Type B pancreatic cell (in vitro differentiated cells): ENCODE measurements around the gene FIGN. TPM values are rescaled to one million over a fixed set of nuclear protein-coding genes. Genes with fewer than 3 reads are reported as not detected.

Source experiments
- DNase-seq: peaks from one replicate; pipeline ENCODE4 v3.0.0; 2021; ENCODE audit warnings: mixed read lengths; ENCODE audit not compliant: unreplicated experiment; ENCODE audit errors: extremely low spot score
- H3K27ac Mint-ChIP-seq: 2 replicates; pipeline ENCODE4 v1.8.0; 2021; ENCODE audit warnings: mild to moderate bottlenecking, mixed read lengths
- H3K27me3 Mint-ChIP-seq: 2 replicates; pipeline ENCODE4 v1.8.0; 2021; ENCODE audit warnings: mixed read lengths
- H3K36me3 Mint-ChIP-seq: 2 replicates; pipeline ENCODE4 v1.8.0; 2021; ENCODE audit warnings: mixed read lengths
- H3K4me1 Mint-ChIP-seq: one replicate; pipeline ENCODE4 v1.8.0; 2021; ENCODE audit warnings: mixed read lengths; ENCODE audit not compliant: unreplicated experiment
- H3K4me3 Mint-ChIP-seq: 2 replicates; pipeline ENCODE4 v1.8.0; 2021; ENCODE audit warnings: mild to moderate bottlenecking, mixed read lengths
- H3K9me3 Mint-ChIP-seq: 2 replicates; pipeline ENCODE4 v1.8.0; 2021; ENCODE audit warnings: mixed read lengths
- CTCF ChIP-seq: fragments of 200-600 bp; sonication (generic); conservative IDR thresholded peaks from 2 replicates; pipeline ENCODE4 v1.5.0; 2021; ENCODE audit warnings: antibody characterized with exemption, mild to moderate bottlenecking
- total RNA-seq: library from RNA; stranded (reverse); gene quantifications from 2 replicates; pipeline ENCODE4 v1.2.1, GENCODE V29; 2021; ENCODE audit warnings: low replicate concordance

Gene FIGN
- total RNA-seq, 1 donor from 2014 or later, result 19.5 TPM

- no peak for DNase-seq
- Mint-ChIP-seq H3K27ac (no peak overlapping the region), H3K9me3 (no peaks in the 10 kb centered on the region), H3K4me3 (no peak overlapping the region), H3K36me3 (peaks cover 8% of the 10 kb centered on the region), H3K27me3 (no peaks in the 10 kb centered on the region), H3K4me1 (peaks cover 36% of the 10 kb centered on the region)
- TF ChIP-seq CTCF, result no peak
Measured at GRCh38 chr2:163604941-163605555, 130.8 kb downstream of the FIGN start.

GRCh38 chr2:163602196-163602595 lies 133.6 kb downstream of the FIGN start:
- no peak overlapping the region for H3K4me3 Mint-ChIP-seq
- H3K4me1 Mint-ChIP-seq, result peaks cover 36% of the 10 kb centered on the region

GRCh38 chr2:163601377-163601776 lies 134.4 kb downstream of the FIGN start:
- H3K27me3 Mint-ChIP-seq, result no peaks in the 10 kb centered on the region
- H3K4me3 Mint-ChIP-seq, result no peak overlapping the region
- no peak overlapping the region for H3K27ac Mint-ChIP-seq
- H3K4me1 Mint-ChIP-seq, result peaks cover 32% of the 10 kb centered on the region
- no peak for DNase-seq
- TF ChIP-seq CTCF, result no peak
- H3K36me3 Mint-ChIP-seq, result no peaks in the 10 kb centered on the region
- no peaks in the 10 kb centered on the region for H3K9me3 Mint-ChIP-seq

More at GRCh38 chr2:163602196-163602595, 133.6 kb downstream of the FIGN start:
- H3K9me3 Mint-ChIP-seq, result no peaks in the 10 kb centered on the region
- no peak for TF ChIP-seq CTCF
- no peaks in the 10 kb centered on the region for H3K36me3 Mint-ChIP-seq
- H3K27ac Mint-ChIP-seq, result no peak overlapping the region
- no peak for DNase-seq
- no peaks in the 10 kb centered on the region for H3K27me3 Mint-ChIP-seq

GRCh38 chr2:163600801-163601200 lies 135.0 kb downstream of the FIGN start:
- TF ChIP-seq CTCF, result no peak
- Mint-ChIP-seq H3K9me3 (no peaks in the 10 kb centered on the region), H3K27ac (no peak overlapping the region), H3K4me3 (no peak overlapping the region), H3K4me1 (peaks cover 28% of the 10 kb centered on the region), H3K27me3 (no peaks in the 10 kb centered on the region), H3K36me3 (no peaks in the 10 kb centered on the region)
- DNase-seq, result no peak

- Mint-ChIP-seq H3K27me3 (no peaks in the 10 kb centered on the region), H3K4me1 (peaks cover 24% of the 10 kb centered on the region), H3K36me3 (no peaks in the 10 kb centered on the region), H3K9me3 (no peaks in the 10 kb centered on the region), H3K27ac (no peak overlapping the region), H3K4me3 (no peak overlapping the region)
- TF ChIP-seq CTCF, result no peak
- no peak for DNase-seq
Measured at GRCh38 chr2:163595028-163595427, 140.8 kb downstream of the FIGN start.
